ENCODE data around the gene THOC7.

- TF ChIP-seq CTCF (IDR thresholded peaks at IDR 0.05) (no peak), EP300 (IDR thresholded peaks at IDR 0.05) (no peak)
These were observed 6.3 kb downstream of the THOC7 start for GRCh38 chr3:63857311-63857710.
